ENCODE data around the gene CRABP1. TPM values are rescaled to one million over a fixed set of nuclear protein-coding genes. Genes with fewer than 3 reads are reported as not detected.

CRABP1 gene
- total RNA-seq, 4 donors from 2014 or later = not detected

DNA sequence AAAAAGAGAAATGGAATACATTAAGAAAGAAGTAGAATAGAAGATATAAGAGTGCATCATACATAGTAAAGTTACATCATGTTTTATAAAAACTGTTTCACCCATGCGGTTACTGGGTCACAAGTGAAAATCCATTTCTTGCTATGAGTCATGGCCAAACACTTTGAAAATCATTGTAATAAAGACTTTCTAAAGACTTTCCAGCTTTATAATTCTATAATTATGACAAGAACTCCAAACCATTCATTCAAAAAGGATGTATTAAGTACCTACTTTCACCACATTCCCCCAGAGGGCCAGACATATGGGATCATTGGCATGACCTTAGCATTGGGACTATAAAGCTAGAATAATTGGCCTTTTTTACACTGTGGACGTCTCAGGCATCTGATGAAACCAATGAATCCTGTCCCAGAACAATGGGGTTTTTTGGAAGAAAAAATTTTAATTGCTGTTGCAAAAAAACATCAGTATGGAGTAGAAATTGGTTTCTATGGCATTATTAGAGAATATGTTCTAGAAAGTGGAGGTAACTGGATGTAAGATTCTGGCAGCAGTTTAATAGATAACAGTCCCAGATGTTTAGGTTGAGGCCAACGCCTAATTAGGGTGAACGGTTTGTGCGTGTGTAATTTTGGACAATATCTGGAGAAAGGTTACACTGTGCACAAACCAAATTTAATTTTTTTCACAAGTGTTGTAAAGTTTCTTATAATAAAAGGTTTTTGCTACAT lies 37.4 kb upstream of the CRABP1 start:
- TF ChIP-seq, protein P1, sequence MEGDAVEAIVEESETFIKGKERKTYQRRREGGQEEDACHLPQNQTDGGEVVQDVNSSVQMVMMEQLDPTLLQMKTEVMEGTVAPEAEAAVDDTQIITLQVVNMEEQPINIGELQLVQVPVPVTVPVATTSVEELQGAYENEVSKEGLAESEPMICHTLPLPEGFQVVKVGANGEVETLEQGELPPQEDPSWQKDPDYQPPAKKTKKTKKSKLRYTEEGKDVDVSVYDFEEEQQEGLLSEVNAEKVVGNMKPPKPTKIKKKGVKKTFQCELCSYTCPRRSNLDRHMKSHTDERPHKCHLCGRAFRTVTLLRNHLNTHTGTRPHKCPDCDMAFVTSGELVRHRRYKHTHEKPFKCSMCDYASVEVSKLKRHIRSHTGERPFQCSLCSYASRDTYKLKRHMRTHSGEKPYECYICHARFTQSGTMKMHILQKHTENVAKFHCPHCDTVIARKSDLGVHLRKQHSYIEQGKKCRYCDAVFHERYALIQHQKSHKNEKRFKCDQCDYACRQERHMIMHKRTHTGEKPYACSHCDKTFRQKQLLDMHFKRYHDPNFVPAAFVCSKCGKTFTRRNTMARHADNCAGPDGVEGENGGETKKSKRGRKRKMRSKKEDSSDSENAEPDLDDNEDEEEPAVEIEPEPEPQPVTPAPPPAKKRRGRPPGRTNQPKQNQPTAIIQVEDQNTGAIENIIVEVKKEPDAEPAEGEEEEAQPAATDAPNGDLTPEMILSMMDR (IDR thresholded peaks at IDR 0.05; ENCODE audit: low read depth) = no peak

DNA sequence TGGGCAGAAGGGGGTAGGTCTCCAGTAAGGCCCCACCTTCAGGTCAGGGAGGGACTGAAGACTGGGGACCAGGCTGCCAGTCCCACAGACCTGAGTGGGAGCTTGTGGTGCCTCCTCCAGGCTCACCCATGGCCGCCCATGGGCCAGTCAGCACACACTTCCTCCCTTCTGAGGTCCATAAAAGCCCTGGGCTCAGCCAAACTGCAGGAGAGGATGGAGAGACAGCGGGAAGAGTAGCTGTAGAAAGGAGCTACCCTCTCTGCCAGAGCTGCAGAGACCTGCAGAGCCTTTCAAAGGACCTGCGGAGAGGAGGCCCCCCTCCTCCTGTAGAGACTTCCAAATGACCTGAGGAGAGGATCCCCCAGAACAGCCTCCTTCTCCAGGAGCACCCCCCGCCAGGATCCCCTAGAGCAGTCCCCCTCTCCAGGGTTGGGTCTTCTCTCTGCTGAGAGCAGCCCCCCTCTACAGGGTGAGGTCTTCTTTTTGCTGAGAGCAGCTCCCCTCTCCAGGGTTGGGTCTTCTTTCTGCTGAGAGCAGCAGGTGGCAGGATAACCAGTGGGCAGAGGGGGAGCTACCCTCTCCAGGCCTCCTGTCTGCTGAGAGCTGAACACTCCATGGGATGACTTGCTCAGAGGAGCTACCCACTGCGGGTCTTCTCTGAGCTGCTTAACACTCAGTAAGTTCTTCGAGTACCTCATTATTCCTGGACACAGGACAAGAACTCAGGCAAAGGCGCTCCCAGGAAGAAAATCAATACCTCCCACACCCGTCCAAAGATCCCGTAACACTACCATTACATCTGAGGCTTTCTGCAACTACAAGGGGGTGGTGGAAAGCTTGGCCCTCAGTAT lies 35.7 kb upstream of the CRABP1 start:
- TF ChIP-seq, protein P1 (IDR thresholded peaks at IDR 0.05; ENCODE audit: low read depth) = no peak

- TF ChIP-seq, protein P1 (IDR thresholded peaks at IDR 0.05; ENCODE audit: low read depth) = no peak
Observed at GRCh38 chr15:78306176-78306774, 33.9 kb upstream of the CRABP1 start.

DNA sequence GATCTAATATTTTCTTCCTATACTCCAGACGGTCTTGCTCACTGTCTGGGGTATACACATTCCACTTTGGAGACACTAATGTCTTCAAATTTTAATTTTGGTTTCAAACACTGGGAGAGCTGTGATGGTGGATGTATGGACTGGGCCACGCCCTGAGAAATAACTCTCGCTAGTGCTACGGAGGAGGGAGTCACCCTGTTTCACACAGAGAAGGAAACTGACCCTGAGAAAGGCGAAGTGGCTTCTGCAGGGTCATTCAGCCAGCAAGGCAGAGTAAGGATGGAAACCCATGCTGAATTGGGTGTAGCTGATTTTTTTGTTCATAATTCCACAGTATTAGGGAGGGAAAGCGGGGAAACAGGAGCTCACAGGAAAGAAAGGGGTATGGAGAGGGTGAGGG lies 32.2 kb upstream of the CRABP1 start:
- TF ChIP-seq, protein P1 (IDR thresholded peaks at IDR 0.05; ENCODE audit: low read depth) = no peak

GRCh38 chr15:78308422-78309032 lies 31.6 kb upstream of the CRABP1 start:
- TF ChIP-seq, protein P1 (IDR thresholded peaks at IDR 0.05; ENCODE audit: low read depth) = no peak

GRCh38 chr15:78311292-78311691 lies 28.9 kb upstream of the CRABP1 start:
- TF ChIP-seq, protein P1 (IDR thresholded peaks at IDR 0.05; ENCODE audit: low read depth) = no peak

Data from subcutaneous adipose tissue (tissue), 4 donors.